Ascending aorta (tissue), 2 donors: ENCODE measurements around the gene CSTPP1. TPM values are rescaled to one million over a fixed set of nuclear protein-coding genes. Genes with fewer than 3 reads are reported as not detected.

ENCODE experiments used
- DNase-seq, 2 donors: peaks; one replicate each; pipeline ENCODE4 v3.0.0-alpha.2; 2019; ENCODE audit warnings: low spot score in 2 of 2
- H3K27ac ChIP-seq, 2 donors: fragments of 200-600 bp; sonication (generic); one replicate each; pipeline ENCODE4 v1.5.1; 2016 to 2017; ENCODE audit warnings: mild to moderate bottlenecking in 1 of 2
- H3K27me3 ChIP-seq: fragments of 200-600 bp; sonication (generic); one replicate; pipeline ENCODE4 v1.5.1; 2017
- H3K36me3 ChIP-seq, 2 donors: fragments of 200-600 bp; sonication (generic); one replicate each; pipeline ENCODE4 v1.5.1; 2016
- H3K4me1 ChIP-seq, 2 donors: fragments of 200-600 bp; sonication (generic); one replicate each; pipeline ENCODE4 v1.5.1; 2016 to 2017; ENCODE audit warnings: mild to moderate bottlenecking in 1 of 2
- H3K4me3 ChIP-seq, 2 donors: fragments of 200-600 bp; sonication (generic); one replicate each; pipeline ENCODE4 v1.5.1; 2016 to 2017; ENCODE audit warnings: mild to moderate bottlenecking in 1 of 2
- H3K9me3 ChIP-seq, 2 donors: fragments of 200-600 bp; sonication (generic); one replicate each; pipeline ENCODE4 v1.5.1; 2016
- intact Hi-C: fragments of 100-400 bp; cut with DNase I; formaldehyde crosslinking; loops from one replicate; pipeline ENCODE4 v1.15.1; 2023
- total RNA-seq: library from RNA; depleted of rRNA; stranded (reverse); fragments of >200 nt; gene quantifications from one replicate; pipeline ENCODE4 v1.1.0, GENCODE V29; 2016
- TF ChIP-seq, protein P1 (sequence below), 3 experiments: fragments of 200-600 bp in 2 of 3; fragments of 450-650 bp in 1 of 3; sonication (generic) in 2 of 3; IDR thresholded peaks; one replicate each; pipeline ENCODE4 v1.5.1; 2016 to 2019; ENCODE audit warnings: antibody characterized with exemption in 3 of 3, mild to moderate bottlenecking in 1 of 3, moderate library complexity in 1 of 3

Gene CSTPP1
- total RNA-seq, 1 donor from 2014 or later: 16.6 TPM

DNA sequence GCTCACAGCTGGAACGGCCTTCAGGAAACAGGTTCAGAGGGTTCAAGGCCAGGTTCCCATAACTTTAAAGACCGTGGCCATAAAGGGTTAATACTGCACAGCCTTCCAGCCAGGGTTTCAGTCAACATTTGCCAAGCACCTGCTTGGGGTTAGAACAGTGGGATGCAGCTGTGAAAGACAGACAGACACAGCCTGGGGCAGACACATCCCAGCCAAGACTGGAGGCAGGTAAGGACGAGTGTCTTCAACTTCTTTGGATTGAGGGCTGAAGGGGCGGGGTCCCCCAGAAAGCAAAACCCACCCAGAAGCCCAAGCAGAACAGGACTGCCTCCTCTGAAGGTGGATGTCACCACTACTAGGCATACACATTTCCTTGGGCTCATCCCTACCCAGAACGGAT, 225.9 kb downstream of the CSTPP1 start:
- Histone ChIP-seq H3K9me3 (no peaks in the 10 kb centered on the region), H3K27ac (no peak overlapping the region), H3K4me3 (no peak overlapping the region), H3K27me3 (no peaks in the 10 kb centered on the region), H3K36me3 (peaks cover 37 to 43% of the 10 kb centered on the region in 2 donors), H3K4me1 (peaks cover 0 to 3% of the 10 kb centered on the region in 2 donors)
- intact Hi-C loops: no loop called here
- DNase-seq: no peak
- TF ChIP-seq, protein P1, sequence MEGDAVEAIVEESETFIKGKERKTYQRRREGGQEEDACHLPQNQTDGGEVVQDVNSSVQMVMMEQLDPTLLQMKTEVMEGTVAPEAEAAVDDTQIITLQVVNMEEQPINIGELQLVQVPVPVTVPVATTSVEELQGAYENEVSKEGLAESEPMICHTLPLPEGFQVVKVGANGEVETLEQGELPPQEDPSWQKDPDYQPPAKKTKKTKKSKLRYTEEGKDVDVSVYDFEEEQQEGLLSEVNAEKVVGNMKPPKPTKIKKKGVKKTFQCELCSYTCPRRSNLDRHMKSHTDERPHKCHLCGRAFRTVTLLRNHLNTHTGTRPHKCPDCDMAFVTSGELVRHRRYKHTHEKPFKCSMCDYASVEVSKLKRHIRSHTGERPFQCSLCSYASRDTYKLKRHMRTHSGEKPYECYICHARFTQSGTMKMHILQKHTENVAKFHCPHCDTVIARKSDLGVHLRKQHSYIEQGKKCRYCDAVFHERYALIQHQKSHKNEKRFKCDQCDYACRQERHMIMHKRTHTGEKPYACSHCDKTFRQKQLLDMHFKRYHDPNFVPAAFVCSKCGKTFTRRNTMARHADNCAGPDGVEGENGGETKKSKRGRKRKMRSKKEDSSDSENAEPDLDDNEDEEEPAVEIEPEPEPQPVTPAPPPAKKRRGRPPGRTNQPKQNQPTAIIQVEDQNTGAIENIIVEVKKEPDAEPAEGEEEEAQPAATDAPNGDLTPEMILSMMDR (IDR thresholded peaks at IDR 0.05): no peak

DNA sequence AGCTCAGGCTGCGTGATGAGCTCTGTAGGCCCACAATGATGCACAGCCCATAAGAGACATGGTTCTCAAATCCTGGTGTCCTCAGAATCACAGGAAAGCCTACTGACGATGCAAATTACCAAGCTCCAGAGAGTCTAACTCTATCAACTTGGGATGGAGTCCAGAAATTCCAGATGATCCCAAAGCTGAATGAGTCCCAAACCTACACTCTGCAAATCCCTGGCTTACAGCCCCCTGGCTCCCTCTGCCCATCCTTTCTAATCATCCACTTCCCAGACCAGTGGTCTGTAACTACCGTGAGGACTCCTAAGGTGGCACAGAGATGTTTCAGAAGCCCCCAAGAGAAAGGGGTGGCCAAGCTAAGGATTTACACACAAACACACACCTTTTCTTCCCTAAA, 226.6 kb downstream of the CSTPP1 start:
- Histone ChIP-seq H3K27ac (no peak overlapping the region), H3K4me1 (peaks cover 0 to 3% of the 10 kb centered on the region in 2 donors), H3K36me3 (peaks cover 44% of the 10 kb centered on the region in 2 donors), H3K4me3 (no peak overlapping the region), H3K27me3 (no peaks in the 10 kb centered on the region), H3K9me3 (no peaks in the 10 kb centered on the region)
- intact Hi-C loops: no loop called here
- TF ChIP-seq, protein P1 (IDR thresholded peaks at IDR 0.05): no peak
- no peak for DNase-seq

DNA sequence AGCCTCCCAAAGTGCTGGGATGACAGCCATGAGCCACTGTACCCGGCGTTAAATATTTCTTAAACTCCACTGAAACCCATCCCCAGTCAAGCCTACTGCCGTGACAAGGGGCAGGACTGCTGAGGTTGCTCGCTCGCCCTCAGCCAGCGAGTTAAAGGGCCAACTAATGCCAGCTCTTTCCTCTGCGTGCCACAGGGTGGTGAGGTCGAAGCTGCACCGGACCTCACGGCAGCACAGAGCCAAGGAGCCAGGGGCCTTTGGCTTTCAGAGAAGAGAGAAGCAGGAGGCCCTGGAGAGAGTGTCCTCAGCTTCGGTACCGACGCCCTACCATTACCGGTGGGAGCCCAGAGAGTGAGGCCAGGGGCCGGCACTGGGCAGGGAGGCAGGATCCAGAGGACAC, 227.3 kb downstream of the CSTPP1 start:
- Histone ChIP-seq H3K27ac (no peak overlapping the region), H3K36me3 (peaks cover 50 to 51% of the 10 kb centered on the region in 2 donors), H3K9me3 (no peaks in the 10 kb centered on the region), H3K27me3 (no peaks in the 10 kb centered on the region), H3K4me3 (no peak overlapping the region), H3K4me1 (peaks cover 0 to 3% of the 10 kb centered on the region in 2 donors)
- TF ChIP-seq, protein P1 (IDR thresholded peaks at IDR 0.05): no peak
- intact Hi-C loops: no loop called here
- no peak for DNase-seq

DNA sequence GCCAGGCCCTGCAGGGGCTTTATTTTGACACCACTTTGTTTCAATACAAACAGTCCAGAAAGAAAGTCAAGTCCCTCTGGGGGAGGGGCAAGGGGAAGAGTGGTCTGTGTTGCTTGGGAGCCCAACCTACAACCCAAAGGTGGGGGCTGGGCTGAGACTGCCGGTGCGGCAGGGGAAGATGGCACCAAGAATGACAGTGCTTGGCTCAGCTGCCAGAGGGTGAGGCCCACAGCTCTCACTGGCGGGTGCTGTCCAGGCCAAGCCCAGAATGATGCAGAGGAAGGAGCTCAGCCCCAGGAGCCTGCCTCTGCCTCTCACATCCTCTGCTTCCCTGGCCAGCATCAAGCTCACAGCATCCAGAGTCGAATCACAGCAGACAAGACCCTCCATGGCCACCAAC, 227.8 kb downstream of the CSTPP1 start:
- Histone ChIP-seq H3K4me1 (peaks cover 0 to 3% of the 10 kb centered on the region in 2 donors), H3K9me3 (no peaks in the 10 kb centered on the region), H3K27me3 (no peaks in the 10 kb centered on the region), H3K4me3 (no peak overlapping the region), H3K36me3 (peaks cover 54 to 56% of the 10 kb centered on the region in 2 donors), H3K27ac (no peak overlapping the region)
- no peak for DNase-seq
- TF ChIP-seq, protein P1 (IDR thresholded peaks at IDR 0.05): no peak
- intact Hi-C loops: no loop called here

DNA sequence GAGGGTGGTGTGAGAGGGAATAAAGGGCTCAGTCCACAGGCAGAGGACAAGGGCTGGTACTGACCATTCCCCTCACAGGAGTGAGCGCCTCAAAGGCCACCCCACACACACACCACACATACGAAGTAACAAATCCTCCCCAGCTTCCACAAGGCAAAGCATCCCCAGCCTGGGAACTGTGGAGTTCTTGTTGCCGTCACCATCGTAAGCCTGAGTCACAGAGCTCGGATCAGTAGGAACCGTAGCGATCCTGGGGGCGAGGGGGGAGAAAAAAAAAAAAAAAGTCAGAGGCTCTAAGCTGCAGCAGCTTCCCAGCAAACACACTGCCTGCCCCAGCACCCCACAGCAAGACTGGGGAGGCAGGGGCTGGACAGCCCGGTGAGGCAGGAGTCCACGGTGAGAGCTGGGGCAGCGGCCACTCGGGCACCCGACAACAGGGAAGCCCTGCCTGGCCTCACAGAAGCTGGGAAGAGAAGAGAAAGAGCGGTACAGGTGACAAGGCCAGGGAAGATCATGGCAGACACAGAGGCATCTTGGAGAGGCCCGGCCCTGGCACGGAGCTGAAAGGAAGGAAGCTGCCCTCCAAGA, 228.8 kb downstream of the CSTPP1 start:
- intact Hi-C loops: no loop called here
- H3K4me3 ChIP-seq: no peak overlapping the region
- peaks cover 64 to 66% of the 10 kb centered on the region in 2 donors for H3K36me3 ChIP-seq
- no peak for DNase-seq
- TF ChIP-seq, protein P1 (IDR thresholded peaks at IDR 0.05): no peak
- H3K4me1 ChIP-seq: peaks cover 0 to 3% of the 10 kb centered on the region in 2 donors
- no peaks in the 10 kb centered on the region for H3K9me3 ChIP-seq
- no peaks in the 10 kb centered on the region for H3K27me3 ChIP-seq
- H3K27ac ChIP-seq: no peak overlapping the region

DNA sequence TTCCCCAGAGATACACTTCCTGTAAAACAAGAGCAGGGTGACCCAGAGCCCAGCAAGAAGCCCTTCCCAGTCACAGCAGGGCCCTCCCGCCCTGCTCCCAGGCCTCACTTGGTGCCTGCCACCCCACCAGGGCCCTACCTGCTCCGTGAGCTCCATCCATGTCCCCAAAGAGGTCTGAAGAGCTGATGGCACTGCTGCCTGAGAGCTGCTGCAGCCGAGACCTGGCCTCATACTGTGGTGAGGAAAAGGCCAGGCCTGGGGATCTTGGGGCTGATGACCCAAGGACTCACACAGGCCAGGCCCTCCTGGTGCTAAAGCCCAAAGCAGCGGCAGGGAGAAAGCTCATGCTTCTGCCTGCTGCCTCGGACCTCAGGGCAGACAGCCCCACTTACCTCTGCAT, 229.8 kb downstream of the CSTPP1 start:
- Histone ChIP-seq H3K9me3 (no peaks in the 10 kb centered on the region), H3K4me3 (no peak overlapping the region), H3K4me1 (no peaks in the 10 kb centered on the region), H3K27ac (no peak overlapping the region), H3K36me3 (peaks cover 72 to 76% of the 10 kb centered on the region in 2 donors), H3K27me3 (no peaks in the 10 kb centered on the region)
- TF ChIP-seq, protein P1 (IDR thresholded peaks at IDR 0.05): no peak
- no peak for DNase-seq
- intact Hi-C loops: no loop called here
